Upper lobe of right lung (tissue), 1 donor: ENCODE data around the gene UHMK1. TPM values are rescaled to one million over a fixed set of nuclear protein-coding genes. Genes with fewer than 3 reads are reported as not detected.

Source experiments
- ATAC-seq: fragments of 200-7000 bp; cut with Tn5 transposase; one replicate; pipeline ENCODE4 v1.9.1; 2020; ENCODE audit warnings: mild to moderate bottlenecking, moderate library complexity
- DNase-seq: peaks from one replicate; pipeline ENCODE4 v3.0.0-alpha.2; 2020
- H3K27ac ChIP-seq: fragments of 200-600 bp; one replicate; pipeline ENCODE4 v1.8.0; 2022
- H3K27me3 ChIP-seq: fragments of 200-600 bp; one replicate; pipeline ENCODE4 v1.8.0; 2022; ENCODE audit warnings: mild to moderate bottlenecking
- H3K36me3 ChIP-seq: fragments of 200-600 bp; one replicate; pipeline ENCODE4 v1.8.0; 2022
- H3K4me1 ChIP-seq: fragments of 200-600 bp; one replicate; pipeline ENCODE4 v1.8.0; 2022
- H3K4me3 ChIP-seq: fragments of 200-600 bp; one replicate; pipeline ENCODE4 v1.8.0; 2022; ENCODE audit warnings: mild to moderate bottlenecking
- H3K9me3 ChIP-seq: fragments of 200-600 bp; one replicate; pipeline ENCODE4 v1.8.0; 2022
- CTCF ChIP-seq: fragments of 200-600 bp; IDR thresholded peaks from one replicate; pipeline ENCODE4 v1.8.0; 2022; ENCODE audit warnings: antibody characterized with exemption
- intact Hi-C: fragments of 100-400 bp; cut with DNase I; formaldehyde crosslinking; loops from one replicate; pipeline ENCODE4 v1.11.0; 2022
- total RNA-seq: library from RNA; stranded (reverse); fragmentation: NEBNext Ultra II Directional; extraction: Animal tissue kit (Norgen Biotek cat#: 25700); gene quantifications from one replicate; pipeline ENCODE4 v1.2.1, GENCODE V29; 2021
- donor health status: DM: no; HTN: yes; CAD: no; lungs with severe emphysema.

The UHMK1 gene
- total RNA-seq, 1 donor from 2014 or later: 53.6 TPM

DNA sequence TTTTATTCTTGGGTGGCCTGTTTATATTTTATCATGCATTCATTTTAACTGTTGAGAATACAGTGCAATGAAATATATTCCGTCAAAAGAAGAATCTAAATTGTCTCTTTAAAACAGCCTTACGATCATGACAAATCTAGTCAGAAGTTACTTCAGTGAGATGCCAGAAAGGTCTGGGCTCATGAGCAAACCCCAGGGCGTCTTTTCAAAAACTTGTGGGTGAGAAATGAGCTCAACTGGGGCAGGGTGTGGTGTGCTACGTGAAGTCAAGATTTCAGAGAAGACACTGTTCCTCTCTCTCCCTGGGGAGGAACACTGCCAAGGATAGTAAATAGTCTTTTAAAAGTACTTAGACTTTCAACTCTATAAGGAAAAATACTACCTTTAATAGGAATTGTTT, 50.6 kb downstream of the UHMK1 start:
- H3K27ac ChIP-seq: no peak overlapping the region
- no peaks in the 10 kb centered on the region for H3K36me3 ChIP-seq
- H3K4me1 ChIP-seq: no peaks in the 10 kb centered on the region
- intact Hi-C loops: no loop called here
- ATAC-seq (no peak), DNase-seq (no peak)
- no peaks in the 10 kb centered on the region for H3K9me3 ChIP-seq
- no peaks in the 10 kb centered on the region for H3K27me3 ChIP-seq
- no peak for TF ChIP-seq CTCF
- H3K4me3 ChIP-seq: no peak overlapping the region

GRCh38 chr1:162549001-162549400, 51.4 kb downstream of the UHMK1 start:
- intact Hi-C loops: no loop called here
- H3K4me1 ChIP-seq: no peaks in the 10 kb centered on the region
- DNase-seq: no peak
- no peak overlapping the region for H3K4me3 ChIP-seq
- no peak for ATAC-seq
- no peaks in the 10 kb centered on the region for H3K36me3 ChIP-seq
- no peaks in the 10 kb centered on the region for H3K27me3 ChIP-seq
- no peak overlapping the region for H3K27ac ChIP-seq
- no peak for TF ChIP-seq CTCF
- no peaks in the 10 kb centered on the region for H3K9me3 ChIP-seq

DNA sequence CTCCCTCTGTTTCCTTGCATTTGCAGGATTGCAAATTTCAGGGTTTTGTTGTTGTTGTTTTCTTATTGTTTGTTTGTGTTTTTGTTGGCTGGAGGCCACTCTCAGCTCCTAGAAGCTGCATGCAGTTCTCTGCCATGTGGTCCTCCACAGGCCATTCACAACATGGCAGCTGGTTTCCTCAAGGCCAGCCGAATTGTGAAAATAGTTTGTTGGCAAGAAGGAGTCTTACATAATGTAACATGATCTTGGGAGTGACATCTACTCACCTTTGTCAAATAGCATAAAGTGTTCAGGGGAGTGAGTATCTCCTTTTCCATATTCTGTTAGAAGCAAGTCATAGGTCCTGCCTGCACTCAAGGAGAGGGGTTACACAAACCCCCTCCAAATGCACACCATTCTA, 53.3 kb downstream of the UHMK1 start:
- Histone ChIP-seq H3K4me1 (no peaks in the 10 kb centered on the region), H3K36me3 (no peaks in the 10 kb centered on the region), H3K4me3 (no peak overlapping the region), H3K27ac (no peak overlapping the region), H3K27me3 (no peaks in the 10 kb centered on the region), H3K9me3 (no peaks in the 10 kb centered on the region)
- ATAC-seq (no peak), DNase-seq (no peak)
- intact Hi-C loops: no loop called here
- TF ChIP-seq CTCF: no peak

DNA sequence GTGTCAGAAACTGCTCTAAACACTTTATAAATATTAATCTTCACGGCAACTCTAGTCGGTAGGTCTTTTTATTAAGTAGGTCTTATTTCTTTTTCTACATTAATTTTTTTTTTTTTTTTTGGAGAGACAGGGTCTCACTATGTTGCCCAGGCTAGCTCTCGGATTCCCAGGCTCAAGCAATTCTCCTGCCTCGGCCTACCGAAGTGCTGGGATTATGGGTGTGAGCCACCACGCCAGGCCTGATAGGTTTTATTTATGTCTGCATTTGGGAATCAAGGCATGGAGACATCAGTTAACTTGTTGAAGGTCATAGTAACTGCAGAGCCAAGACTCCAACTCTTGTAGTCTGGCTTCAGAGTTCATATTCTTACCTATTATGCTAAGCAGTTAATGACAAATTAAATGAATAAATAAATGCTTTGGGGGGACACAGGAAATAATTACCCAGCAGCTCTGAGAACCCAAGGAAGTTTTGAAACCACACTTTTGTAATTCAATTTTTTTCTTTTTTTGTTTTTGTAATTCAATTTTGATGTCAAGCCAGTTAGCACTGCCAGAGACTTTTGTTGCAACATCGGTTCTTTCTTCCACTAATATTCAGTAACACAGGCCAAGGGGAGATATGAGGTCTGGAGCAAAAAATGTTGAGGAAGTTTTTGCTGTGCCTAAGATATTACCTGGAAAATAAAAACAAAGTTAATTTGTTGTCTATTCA, 54.5 kb downstream of the UHMK1 start:
- intact Hi-C loops: no loop called here
- Histone ChIP-seq H3K9me3 (no peaks in the 10 kb centered on the region), H3K4me3 (no peak overlapping the region), H3K27ac (no peak overlapping the region), H3K36me3 (no peaks in the 10 kb centered on the region), H3K4me1 (no peaks in the 10 kb centered on the region), H3K27me3 (no peaks in the 10 kb centered on the region)
- ATAC-seq: no peak
- no peak for DNase-seq
- no peak for TF ChIP-seq CTCF

GRCh38 chr1:162552684-162553252, 55.1 kb downstream of the UHMK1 start:
- Histone ChIP-seq H3K27me3 (no peaks in the 10 kb centered on the region), H3K36me3 (no peaks in the 10 kb centered on the region), H3K9me3 (no peaks in the 10 kb centered on the region), H3K27ac (no peak overlapping the region), H3K4me3 (no peak overlapping the region), H3K4me1 (no peaks in the 10 kb centered on the region)
- no peak for ATAC-seq
- TF ChIP-seq CTCF: no peak
- DNase-seq: no peak
- intact Hi-C loops: no loop called here
